HT-29 (cell line): ENCODE data around the gene KLF13. TPM values are rescaled to one million over a fixed set of nuclear protein-coding genes. Genes with fewer than 3 reads are reported as not detected.

Experiments
- DNase-seq: peaks from one replicate; pipeline ENCODE4 v3.0.0-alpha.2; 2015; ENCODE audit warnings: low spot score
- total RNA-seq: library from RNA; depleted of rRNA; stranded (reverse); fragments of >200 nt; shearing (Covaris generic); gene quantifications from 2 replicates; pipeline ENCODE4 v1.2.3, GENCODE V29; 2014

The KLF13 gene
- total RNA-seq, 1 experiment from 2014 or later: 52.7 TPM

DNA sequence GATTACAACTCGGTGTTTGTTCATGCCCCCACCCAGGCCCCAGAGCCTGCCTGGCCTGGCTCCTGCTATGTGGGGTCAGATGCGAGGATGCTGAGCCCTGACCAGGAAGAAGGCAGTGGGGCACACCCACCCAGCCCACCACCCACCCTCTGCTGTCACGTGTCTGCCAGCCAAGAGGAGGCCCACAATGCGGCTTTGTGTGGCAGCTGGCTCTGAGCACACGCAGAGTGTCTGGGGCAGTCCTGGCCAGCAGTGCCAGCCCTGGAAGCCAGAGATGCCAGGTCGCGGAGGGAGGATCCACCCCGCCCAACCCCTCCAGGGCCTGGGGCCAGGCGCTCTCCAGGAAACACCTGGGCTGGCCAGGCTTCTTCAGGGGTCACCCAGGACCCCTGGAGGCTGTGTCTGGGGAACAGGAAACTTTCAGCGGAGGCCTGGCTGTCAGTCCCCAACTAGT is 26.4 kb upstream of the KLF13 start:
- peak; percentile 45 for DNase-seq

- peak; percentile 19 for DNase-seq
These were observed 25.5 kb upstream of the KLF13 start for GRCh38 chr15:31300981-31301672.

DNA sequence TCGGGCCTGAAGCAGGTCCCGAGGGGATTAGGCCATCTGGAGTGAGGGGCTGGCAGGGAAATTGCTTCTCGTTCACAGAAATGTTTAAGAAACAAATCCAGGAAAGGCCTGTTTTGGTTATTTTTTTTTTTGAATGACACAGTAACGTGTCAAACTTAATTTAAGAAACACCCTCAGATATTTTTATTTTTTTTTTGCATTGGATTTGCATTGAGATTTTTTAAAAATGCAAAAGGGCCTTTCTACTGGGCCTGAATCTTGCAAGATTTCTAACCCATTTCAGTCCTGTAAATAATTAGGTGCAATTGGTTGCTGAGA is 25.0 kb upstream of the KLF13 start:
- DNase-seq: no peak

- no peak for DNase-seq
These were observed 24.5 kb upstream of the KLF13 start for GRCh38 chr15:31302029-31302657.

GRCh38 chr15:31302778-31303725 is 23.6 kb upstream of the KLF13 start:
- no peak for DNase-seq

DNA sequence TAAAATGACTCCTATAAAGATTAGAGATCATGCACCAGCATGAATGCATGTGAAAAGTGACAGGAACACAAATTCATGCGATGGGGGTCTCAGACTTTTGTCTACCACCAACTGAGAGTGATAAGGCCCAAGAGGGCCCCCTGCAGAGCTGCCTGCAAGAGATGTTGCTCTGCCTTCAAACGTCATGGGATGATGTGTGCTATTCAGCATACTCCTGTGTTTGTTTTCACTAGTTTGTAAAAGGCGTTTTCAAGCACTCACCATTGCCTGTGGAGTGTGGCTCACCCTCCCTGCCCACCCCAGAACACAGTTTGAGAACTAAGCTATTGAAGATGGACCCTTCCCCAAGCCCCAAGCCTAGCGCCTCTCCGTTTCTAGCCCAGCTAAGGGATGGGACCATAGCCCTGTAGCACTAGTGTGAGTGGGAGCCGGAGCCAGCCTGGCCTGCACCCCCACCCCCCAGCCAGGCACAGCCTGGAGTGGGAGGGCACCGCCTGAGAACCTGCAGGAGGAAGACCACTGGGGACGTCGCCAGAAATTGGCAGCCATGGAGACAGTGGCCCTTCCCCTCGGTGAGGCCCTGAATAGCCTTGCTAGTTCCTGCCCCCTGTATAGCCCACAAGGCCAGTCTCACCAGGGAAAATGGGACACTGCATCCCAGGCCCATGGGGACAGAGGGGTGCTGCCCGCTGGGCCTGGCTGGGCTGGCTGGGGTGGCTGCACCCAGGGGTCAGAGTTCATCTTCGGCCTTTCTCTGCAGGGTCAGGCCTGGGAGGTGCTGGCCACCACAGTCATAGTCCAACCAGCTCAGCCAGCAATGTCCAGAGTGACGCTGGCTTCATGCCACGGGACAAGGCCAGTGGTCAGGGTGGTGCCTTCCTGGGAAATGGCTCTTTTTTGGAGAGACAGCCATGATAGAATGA is 22.6 kb upstream of the KLF13 start:
- DNase-seq: no peak

DNA sequence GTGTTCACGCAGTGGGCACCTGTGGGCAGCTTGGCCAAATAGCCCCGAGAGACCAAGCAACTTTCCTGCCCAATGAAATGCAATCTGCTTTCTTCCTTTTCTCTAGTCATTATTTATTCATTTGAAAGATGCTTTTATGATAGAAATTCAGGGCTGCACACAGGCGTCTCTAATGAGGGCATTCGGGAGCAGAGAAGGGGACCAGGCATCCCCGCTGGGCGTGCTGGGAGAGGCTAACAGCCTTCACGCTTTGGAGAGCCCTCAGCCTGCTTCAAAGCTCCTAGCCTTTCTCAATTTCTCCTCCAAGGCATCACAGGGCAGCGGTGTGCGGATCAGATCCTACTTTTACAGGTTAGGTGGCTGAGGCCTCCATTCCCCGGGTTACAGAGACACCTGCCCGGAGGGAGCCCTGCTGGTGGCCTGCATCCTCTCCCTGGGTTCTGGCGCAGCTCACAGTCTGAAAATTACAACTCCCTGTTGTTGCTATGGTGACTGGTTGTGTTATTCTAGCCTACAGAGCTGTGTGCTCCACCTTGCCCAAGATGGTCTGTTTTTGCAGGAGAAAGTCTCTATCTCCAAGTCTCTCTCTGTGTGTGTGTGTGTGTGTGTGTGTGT is 21.8 kb upstream of the KLF13 start:
- DNase-seq: peak; percentile 53

DNA sequence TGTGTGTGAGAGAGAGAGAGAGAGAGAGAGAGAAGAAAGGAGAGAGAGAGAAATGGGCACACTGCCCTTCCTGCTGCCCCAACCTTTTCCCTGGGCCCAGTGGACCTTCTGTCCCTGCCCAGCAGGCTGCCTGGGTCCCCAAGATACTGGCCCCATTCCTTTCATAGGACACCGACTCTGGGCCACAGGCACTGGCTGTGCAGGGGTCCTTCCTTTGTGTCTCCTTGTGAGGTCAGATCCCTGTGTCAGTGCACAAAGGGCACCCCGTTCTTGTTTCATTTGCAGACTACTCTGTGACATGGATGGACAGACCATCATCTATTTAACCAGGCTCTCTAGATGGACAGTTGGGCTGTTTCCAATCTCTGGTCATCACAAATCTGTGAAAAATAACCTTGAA is 21.3 kb upstream of the KLF13 start:
- DNase-seq: no peak

DNA sequence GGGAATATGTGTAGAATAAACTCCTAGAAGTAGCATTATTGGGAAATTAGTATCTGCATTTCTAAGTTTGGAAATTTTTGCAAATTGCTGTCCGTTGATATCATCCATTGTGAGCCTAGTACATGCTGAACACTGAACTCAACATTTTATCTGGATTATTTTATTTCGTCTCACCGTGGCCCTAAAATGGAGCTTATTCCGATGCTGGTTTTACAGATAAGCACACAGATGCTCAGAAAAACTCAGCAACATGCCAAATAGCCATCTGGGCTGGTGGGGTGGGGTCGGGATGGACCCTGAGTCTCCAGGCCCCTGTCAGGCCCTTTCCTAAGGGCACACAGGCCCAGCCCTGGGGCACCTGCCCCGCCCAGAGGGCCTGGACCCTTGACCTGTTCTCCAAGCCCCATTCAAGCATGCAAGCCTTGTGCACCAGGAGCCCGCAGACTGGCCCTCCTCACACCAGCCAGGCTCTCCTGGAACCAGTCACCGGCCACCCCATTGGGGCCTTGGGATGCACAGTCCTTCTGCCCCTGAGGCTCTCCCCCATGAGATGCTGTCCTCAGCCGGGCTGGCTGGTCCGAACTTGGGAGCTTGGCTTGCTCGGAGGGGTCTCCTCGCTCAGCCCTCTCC is 20.7 kb upstream of the KLF13 start:
- DNase-seq: no peak

- DNase-seq: no peak
These were observed 20.0 kb upstream of the KLF13 start for GRCh38 chr15:31306426-31307269.

DNA sequence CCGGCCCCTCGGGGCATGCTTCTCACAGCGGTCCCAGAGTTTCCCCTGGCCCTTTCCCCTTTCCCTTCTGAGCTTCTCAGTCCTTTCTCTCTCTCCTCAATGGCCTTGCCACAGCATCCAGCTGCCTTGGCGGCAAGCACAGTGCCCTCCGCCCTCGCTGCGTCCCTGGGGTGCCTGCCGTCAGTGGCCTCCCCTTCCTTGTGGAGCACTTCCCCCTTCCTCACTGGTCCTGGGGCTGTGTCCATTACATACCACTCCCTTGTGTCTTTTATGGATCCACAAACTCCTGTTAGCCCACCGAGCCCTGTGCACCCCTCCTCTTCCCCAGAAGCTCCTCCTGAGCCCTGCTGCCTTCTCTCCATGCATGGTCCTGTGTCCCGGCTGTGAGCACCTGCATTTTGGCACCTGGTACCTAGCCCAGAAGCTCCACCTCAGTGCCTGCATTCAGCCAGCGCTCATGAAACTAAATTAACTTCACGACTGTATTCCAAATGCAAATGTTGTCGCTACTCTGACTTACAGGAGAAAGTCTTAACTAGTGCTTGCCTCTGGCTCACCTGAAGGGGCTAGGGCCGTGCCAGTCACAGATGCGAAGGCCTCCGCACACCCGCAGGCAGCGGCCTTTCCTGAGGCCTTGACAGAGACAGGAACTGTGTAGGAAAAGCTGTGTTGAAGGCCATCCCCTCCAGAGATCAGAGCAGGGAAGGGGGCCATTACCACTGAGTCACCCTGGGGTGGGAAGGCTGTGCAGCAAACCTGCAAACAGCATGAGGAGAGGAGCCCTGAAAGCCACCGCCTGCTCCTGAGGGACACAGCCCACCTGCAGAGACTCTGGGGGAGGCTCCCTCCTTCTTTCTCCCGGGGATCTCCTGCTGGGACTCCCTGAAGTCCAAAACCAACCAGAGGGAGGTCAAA is 19.1 kb upstream of the KLF13 start:
- no peak for DNase-seq

GRCh38 chr15:31308185-31308639 is 18.4 kb upstream of the KLF13 start:
- no peak for DNase-seq

GRCh38 chr15:31309893-31310606 is 16.6 kb upstream of the KLF13 start:
- no peak for DNase-seq

DNA sequence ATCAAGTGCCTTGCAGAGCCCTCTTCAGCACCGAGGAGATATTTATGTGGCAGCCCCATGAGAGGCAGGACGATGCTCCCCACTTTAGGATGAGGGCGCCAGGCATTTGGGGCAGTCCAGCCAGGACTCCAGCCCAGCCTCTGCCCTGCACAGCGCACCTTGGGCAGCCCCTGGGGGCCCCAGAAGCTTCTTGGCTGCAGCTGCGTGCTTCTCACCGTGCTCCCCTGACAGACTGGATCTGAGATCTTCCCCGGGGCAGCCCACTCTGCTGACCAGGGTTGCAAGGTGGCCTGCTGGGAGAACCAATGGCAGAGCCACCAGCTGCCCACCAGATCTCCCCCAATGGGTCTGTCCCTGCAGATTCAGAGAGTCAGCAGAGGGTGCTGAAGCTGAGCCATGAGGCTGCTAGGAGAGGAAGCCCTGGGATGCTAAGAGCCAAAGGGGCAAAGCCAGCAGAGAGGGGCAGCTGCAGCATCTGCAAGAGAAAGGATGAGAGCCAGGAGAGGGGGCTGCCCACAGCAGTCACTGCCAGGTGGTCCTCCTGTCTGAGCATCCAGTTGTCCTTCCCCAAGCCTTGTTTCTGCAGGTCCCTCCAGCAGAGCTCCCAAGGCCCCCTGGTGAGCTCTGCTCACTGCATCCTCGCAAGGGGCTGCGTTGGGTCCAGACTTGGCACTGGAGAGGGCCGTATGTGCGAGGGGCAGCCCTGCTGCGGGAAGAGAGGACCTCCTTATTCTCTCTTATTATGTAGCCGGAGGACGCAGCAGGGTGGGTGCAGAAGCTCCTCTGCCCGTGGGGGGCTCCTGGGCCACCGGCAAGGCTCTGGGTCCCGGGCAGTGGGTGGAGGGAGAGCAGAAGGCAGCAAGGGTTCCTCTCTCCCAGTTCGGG is 14.7 kb upstream of the KLF13 start:
- DNase-seq: no peak

- no peak for DNase-seq
These were observed 13.4 kb upstream of the KLF13 start for GRCh38 chr15:31313223-31313622.

DNA sequence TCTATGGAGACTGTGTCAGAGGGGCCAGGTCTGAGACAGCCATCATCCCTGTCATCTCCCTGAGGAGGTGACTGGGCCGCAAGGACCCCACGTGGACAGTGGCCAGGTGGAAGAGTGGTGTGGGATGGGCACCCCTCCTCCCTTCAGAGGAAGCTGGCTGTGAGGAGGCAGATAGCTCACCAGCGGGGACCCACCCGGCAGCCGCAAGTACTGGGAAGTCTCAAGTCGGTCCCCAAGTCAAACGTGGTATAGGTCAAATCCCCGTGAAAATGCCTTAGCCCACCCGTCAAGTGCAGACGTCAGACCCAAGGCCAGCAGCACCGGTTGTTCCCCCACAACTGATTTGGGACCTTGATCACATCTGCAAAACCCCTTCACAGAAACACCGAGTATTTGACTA is 12.3 kb upstream of the KLF13 start:
- no peak for DNase-seq
